ENCODE data around the gene ADIPOQ.

Gene ADIPOQ

DNA sequence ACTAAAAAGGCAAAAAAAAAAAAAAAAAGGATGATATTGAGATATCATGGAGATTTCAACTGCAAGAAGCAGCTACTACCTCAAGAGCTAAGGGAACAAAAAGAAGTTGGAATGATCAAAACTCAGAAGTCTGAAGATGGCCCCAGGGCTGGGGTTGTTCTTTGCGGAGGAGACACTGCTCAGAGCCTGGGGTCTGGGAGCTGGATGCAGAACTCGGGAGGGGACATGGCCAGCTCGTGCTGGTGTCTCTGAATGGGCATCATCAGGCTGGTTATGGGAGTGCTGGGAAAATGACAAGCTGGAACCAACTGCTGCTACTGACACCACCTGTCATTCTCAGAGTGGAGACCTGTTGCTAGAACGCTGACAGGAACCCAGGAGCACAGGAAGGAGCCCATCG, 14.2 kb upstream of the ADIPOQ start:
- no peak for DNase-seq (ENCODE audit: low spot score)
- TF ChIP-seq, protein P1, sequence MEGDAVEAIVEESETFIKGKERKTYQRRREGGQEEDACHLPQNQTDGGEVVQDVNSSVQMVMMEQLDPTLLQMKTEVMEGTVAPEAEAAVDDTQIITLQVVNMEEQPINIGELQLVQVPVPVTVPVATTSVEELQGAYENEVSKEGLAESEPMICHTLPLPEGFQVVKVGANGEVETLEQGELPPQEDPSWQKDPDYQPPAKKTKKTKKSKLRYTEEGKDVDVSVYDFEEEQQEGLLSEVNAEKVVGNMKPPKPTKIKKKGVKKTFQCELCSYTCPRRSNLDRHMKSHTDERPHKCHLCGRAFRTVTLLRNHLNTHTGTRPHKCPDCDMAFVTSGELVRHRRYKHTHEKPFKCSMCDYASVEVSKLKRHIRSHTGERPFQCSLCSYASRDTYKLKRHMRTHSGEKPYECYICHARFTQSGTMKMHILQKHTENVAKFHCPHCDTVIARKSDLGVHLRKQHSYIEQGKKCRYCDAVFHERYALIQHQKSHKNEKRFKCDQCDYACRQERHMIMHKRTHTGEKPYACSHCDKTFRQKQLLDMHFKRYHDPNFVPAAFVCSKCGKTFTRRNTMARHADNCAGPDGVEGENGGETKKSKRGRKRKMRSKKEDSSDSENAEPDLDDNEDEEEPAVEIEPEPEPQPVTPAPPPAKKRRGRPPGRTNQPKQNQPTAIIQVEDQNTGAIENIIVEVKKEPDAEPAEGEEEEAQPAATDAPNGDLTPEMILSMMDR (IDR thresholded peaks at IDR 0.05; ENCODE audit: extremely low read depth, missing control alignments), result no peak

DNA sequence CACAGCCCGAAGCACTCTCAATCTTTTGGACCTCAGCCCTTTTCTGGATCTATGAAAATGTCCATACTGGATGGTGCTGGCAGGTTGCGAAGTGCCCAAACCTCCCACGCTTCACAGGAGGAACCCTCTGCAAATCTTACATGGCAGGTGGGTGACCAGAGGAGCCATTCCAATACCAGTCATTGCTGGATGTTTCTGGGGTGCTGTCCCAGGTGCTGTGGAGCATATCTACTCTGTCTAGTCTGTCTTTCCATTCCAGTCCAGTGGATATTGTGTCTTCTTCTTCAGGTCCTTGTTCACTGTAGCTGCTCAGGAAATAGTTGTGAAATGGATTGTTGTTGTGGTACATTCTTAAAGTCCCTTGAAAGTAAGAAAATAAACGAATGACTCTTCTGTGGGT, 10.7 kb upstream of the ADIPOQ start:
- no peak for DNase-seq (ENCODE audit: low spot score)

GRCh38 chr3:186832276-186832675, 10.2 kb upstream of the ADIPOQ start:
- TF ChIP-seq, protein P1 (IDR thresholded peaks at IDR 0.05; ENCODE audit: extremely low read depth, missing control alignments), result no peak
- DNase-seq (ENCODE audit: low spot score), result no peak

More for the DNA sequence above, 10.7 kb upstream of the ADIPOQ start:
- TF ChIP-seq, protein P1 (IDR thresholded peaks at IDR 0.05; ENCODE audit: extremely low read depth, missing control alignments), result no peak

DNA sequence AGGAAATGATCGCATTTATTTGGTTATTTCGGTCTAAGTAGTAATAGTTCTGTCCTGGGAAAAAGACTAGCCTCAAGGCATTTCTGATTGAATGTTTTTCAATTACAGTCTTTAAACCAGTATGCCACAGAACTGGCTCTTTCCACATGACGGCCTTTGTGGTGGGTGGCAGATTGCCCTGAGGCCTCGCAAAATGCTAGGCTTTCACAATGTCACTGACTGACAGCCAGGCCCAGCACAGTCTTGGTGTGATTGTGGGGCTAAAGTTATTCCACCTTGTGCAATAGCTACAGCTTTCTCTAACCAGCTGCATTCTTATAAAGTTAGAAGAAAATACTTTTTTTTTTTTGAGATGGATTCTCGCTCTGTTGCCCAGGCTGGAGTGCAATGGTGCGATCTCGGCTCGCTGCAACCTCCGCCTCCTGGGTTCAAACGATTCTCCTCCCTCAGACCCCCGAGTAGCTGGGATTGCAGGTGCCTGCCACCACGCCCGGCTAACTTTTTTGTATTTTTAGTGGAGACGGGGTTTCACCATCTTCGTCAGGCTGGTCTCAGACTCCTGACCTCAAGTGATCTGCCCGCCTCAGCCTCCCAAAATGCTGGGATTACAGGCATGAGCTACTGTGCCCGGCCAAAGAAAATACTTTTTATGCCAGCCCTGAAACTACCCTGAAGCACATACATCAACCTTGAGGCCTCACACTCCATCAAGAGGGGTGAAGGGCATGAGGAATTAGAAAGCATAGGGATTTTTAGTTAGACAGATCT, 2.5 kb upstream of the ADIPOQ start:
- TF ChIP-seq, protein P1 (IDR thresholded peaks at IDR 0.05; ENCODE audit: extremely low read depth, missing control alignments), result no peak
- no peak for DNase-seq (ENCODE audit: low spot score)

GRCh38 chr3:186841620-186842019, 890 bp upstream of the ADIPOQ start:
- TF ChIP-seq, protein P1 (IDR thresholded peaks at IDR 0.05; ENCODE audit: extremely low read depth, missing control alignments), result no peak

GRCh38 chr3:186843039-186843432, 526 bp downstream of the ADIPOQ start:
- TF ChIP-seq, protein P1 (IDR thresholded peaks at IDR 0.05; ENCODE audit: extremely low read depth, missing control alignments), result no peak
- DNase-seq (ENCODE audit: low spot score), result no peak

More at GRCh38 chr3:186841620-186842019, 890 bp upstream of the ADIPOQ start:
- no peak for DNase-seq (ENCODE audit: low spot score)

DNA sequence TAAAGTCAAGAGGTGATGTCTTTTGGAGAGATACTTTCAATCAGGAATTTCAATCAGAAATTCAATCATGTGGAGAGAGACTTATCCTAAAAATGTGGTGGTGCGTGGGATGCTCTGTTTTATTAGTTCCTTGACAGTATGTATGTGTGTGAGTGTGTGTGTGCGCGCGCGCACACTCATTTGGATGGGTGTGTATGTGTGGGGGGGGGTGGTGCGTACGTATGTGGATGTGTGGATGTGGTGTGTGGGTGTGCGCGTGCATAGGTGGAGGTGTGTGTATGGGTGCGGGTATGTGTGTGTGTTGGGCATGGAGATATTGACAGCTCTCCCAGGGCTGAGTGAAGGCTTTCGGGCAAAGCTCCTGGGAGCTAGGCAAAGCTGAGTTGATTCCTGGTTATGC, 2.4 kb downstream of the ADIPOQ start:
- TF ChIP-seq, protein P1 (IDR thresholded peaks at IDR 0.05; ENCODE audit: extremely low read depth, missing control alignments), result no peak
- DNase-seq (ENCODE audit: low spot score), result no peak
